Neural cell (in vitro differentiated cells): Measurements from ENCODE around the gene ARPIN. TPM values are rescaled to one million over a fixed set of nuclear protein-coding genes. Genes with fewer than 3 reads are reported as not detected.

Experiments used
- H2AFZ ChIP-seq: fragments of 200-600, 300-800 bp; sonication (generic), shearing (Covaris generic); 2 replicates; pipeline ENCODE4 v1.6.0; 2014; ENCODE audit warnings: low read depth, mild to moderate bottlenecking, antibody characterized with exemption, low read length, moderate library complexity
- H3F3A ChIP-seq: fragments of 200-600 bp; shearing (Covaris generic); 2 replicates; pipeline ENCODE4 v1.6.1; 2016; ENCODE audit warnings: mild to moderate bottlenecking, moderate library complexity, mixed read lengths, antibody characterized with exemption, low read length; ENCODE audit not compliant: insufficient read depth, poor library complexity, severe bottlenecking
- H3K27ac ChIP-seq: fragments of 200-600, 300-800 bp; sonication (generic), shearing (Covaris generic); 2 replicates; pipeline ENCODE4 v1.5.1; 2014; ENCODE audit warnings: mild to moderate bottlenecking, low read length, moderate library complexity
- H3K27me3 ChIP-seq: fragments of 300-800, 200-600 bp; sonication (generic), shearing (Covaris generic); 2 replicates; pipeline ENCODE4 v1.6.0; 2014; ENCODE audit warnings: mild to moderate bottlenecking, low read depth, low read length, moderate library complexity; ENCODE audit not compliant: insufficient read depth
- H3K36me3 ChIP-seq: fragments of 300-800, 200-600 bp; sonication (generic), shearing (Covaris generic); 2 replicates; pipeline ENCODE4 v1.5.1; 2014; ENCODE audit warnings: mild to moderate bottlenecking, antibody characterized with exemption, low read length, moderate library complexity; ENCODE audit not compliant: insufficient read depth
- H3K4me2 ChIP-seq: fragments of 300-800, 200-600 bp; sonication (generic), shearing (Covaris generic); 2 replicates; pipeline ENCODE4 v1.6.0; 2014; ENCODE audit warnings: mild to moderate bottlenecking, low read length
- H3K4me3 ChIP-seq: fragments of 300-800, 200-600 bp; sonication (generic), shearing (Covaris generic); 2 replicates; pipeline ENCODE4 v1.5.1; 2014; ENCODE audit warnings: mild to moderate bottlenecking, low read length, moderate library complexity
- H3K79me2 ChIP-seq: fragments of 200-600 bp; shearing (Covaris generic); replicated peaks from 2 replicates; pipeline ENCODE4 v1.6.0; 2014; ENCODE audit warnings: mild to moderate bottlenecking, low read length, moderate library complexity; ENCODE audit not compliant: insufficient read depth
- H3K9ac ChIP-seq: fragments of 300-800, 200-600 bp; sonication (generic), shearing (Covaris generic); 2 replicates; pipeline ENCODE4 v1.6.1; 2016; ENCODE audit warnings: mild to moderate bottlenecking, low read length, mixed read lengths
- H3K9me2 ChIP-seq: fragments of 200-600 bp; shearing (Covaris generic); 2 replicates; pipeline ENCODE4 v1.6.1; 2016; ENCODE audit warnings: mild to moderate bottlenecking, low read length, mixed read lengths; ENCODE audit not compliant: insufficient read depth
- H3K9me3 ChIP-seq: fragments of 200-600, 300-800 bp; sonication (generic), shearing (Covaris generic); 2 replicates; pipeline ENCODE4 v1.6.1; 2016; ENCODE audit warnings: mild to moderate bottlenecking, mixed run types, low read length, moderate library complexity, mixed read lengths
- H4K20me1 ChIP-seq: fragments of 200-600 bp; shearing (Covaris generic); 2 replicates; pipeline ENCODE4 v1.6.1; 2016; ENCODE audit warnings: mild to moderate bottlenecking, mixed run types; ENCODE audit not compliant: insufficient read depth
- CTCF ChIP-seq: fragments of 450-650 bp; IDR thresholded peaks from 2 replicates; pipeline ENCODE4 v1.5.1; 2014; ENCODE audit warnings: antibody characterized with exemption, mild to moderate bottlenecking, moderate library complexity; ENCODE audit not compliant: poor library complexity, severe bottlenecking
- EP300 ChIP-seq: fragments of 450-650 bp; conservative IDR thresholded peaks from 2 replicates; pipeline ENCODE4 v1.6.1; 2014; ENCODE audit warnings: antibody characterized with exemption, mild to moderate bottlenecking, moderate library complexity; ENCODE audit not compliant: poor library complexity, severe bottlenecking
- EZH2 ChIP-seq: fragments of 200-600, 300-800 bp; shearing (Covaris generic), sonication (generic); IDR thresholded peaks from 2 replicates; pipeline ENCODE4 v1.6.1; 2014; ENCODE audit warnings: antibody characterized with exemption, low read length, borderline replicate concordance, mild to moderate bottlenecking; ENCODE audit not compliant: insufficient read depth, poor library complexity, severe bottlenecking
- MXI1 ChIP-seq: fragments of 450-650 bp; conservative IDR thresholded peaks from 2 replicates; pipeline ENCODE4 v1.6.1; 2014; ENCODE audit warnings: antibody characterized with exemption, mild to moderate bottlenecking; ENCODE audit not compliant: poor library complexity, severe bottlenecking
- POLR2AphosphoS5 ChIP-seq: IDR thresholded peaks from 2 replicates; pipeline ENCODE4 v1.6.1; 2012
- RAD21 ChIP-seq: fragments of 450-650 bp; conservative IDR thresholded peaks from 2 replicates; pipeline ENCODE4 v1.6.1; 2014; ENCODE audit warnings: antibody characterized with exemption, mild to moderate bottlenecking, moderate library complexity
- REST ChIP-seq: IDR thresholded peaks from 2 replicates; pipeline ENCODE4 v1.6.1; 2012; ENCODE audit warnings: borderline replicate concordance
- SMC3 ChIP-seq: fragments of 450-650 bp; conservative IDR thresholded peaks from 2 replicates; pipeline ENCODE4 v1.6.1; 2014; ENCODE audit warnings: antibody characterized with exemption, mild to moderate bottlenecking, moderate library complexity; ENCODE audit not compliant: poor library complexity
- TAF1 ChIP-seq: IDR thresholded peaks from 2 replicates; pipeline ENCODE4 v1.6.1; 2012; ENCODE audit warnings: low read depth
- polyA plus RNA-seq: library from polyadenylated mRNA; depleted of rRNA; stranded (reverse); fragments of >200 nt; gene quantifications from 2 replicates; pipeline ENCODE4 v1.2.3, GENCODE V29; 2014
- small RNA-seq, 3 experiments: library from RNA; depleted of rRNA; stranded (forward); fragments of <200 nt; gene quantifications; one replicate each; pipeline ENCODE3, GENCODE V24; 2012

The ARPIN gene
- polyA plus RNA-seq, 1 donor from 2014 or later: 2.7 TPM

- Histone ChIP-seq H3K9me2 (no peaks in the 10 kb centered on the region), H3K79me2 (no peaks in the 10 kb centered on the region), H3K27ac (no peak overlapping the region), H3K9me3 (no peaks in the 10 kb centered on the region), H3K4me2 (no peak overlapping the region), H3K27me3 (no peaks in the 10 kb centered on the region), H3K36me3 (peaks cover 8% of the 10 kb centered on the region), H2AFZ (no peak overlapping the region), H4K20me1 (no peaks in the 10 kb centered on the region), H3K4me3 (no peak overlapping the region), H3K9ac (no peak overlapping the region), H3F3A (no peaks in the 10 kb centered on the region)
- no peak for TF ChIP-seq RAD21
- no peak for TF ChIP-seq TAF1
- TF ChIP-seq REST: no peak
- no peak for TF ChIP-seq MXI1
- no peak for TF ChIP-seq EZH2
Measured at GRCh38 chr15:89847101-89847500, 65.7 kb downstream of the ARPIN start.

GRCh38 chr15:89845305-89845893, 67.4 kb downstream of the ARPIN start:
- H3K36me3 ChIP-seq: peaks cover 4% of the 10 kb centered on the region
- H3K4me2 ChIP-seq: no peak overlapping the region
- H3K4me3 ChIP-seq: no peak overlapping the region
- no peaks in the 10 kb centered on the region for H4K20me1 ChIP-seq
- TF ChIP-seq SMC3 (no peak), TAF1 (no peak), CTCF (no peak), RAD21 (no peak), REST (no peak), EZH2 (no peak), EP300 (no peak), POLR2AphosphoS5 (no peak), MXI1 (no peak)
- no peak overlapping the region for H2AFZ ChIP-seq
- no peak overlapping the region for H3K27ac ChIP-seq
- no peak overlapping the region for H3K9ac ChIP-seq
- no peaks in the 10 kb centered on the region for H3K9me3 ChIP-seq
- no peaks in the 10 kb centered on the region for H3K9me2 ChIP-seq
- H3F3A ChIP-seq: no peaks in the 10 kb centered on the region
- H3K27me3 ChIP-seq: no peaks in the 10 kb centered on the region
- no peaks in the 10 kb centered on the region for H3K79me2 ChIP-seq

Small RNAs within 50 kb of the gene (small RNA-seq; reads per million reads assigned to genes)
- gene MIR5009 (0 reads per million in 3 experiments), gene MIR5094 (0.08 to 1.8 (median 1.6) reads per million in 3 experiments), gene RNU6-1111P (0 reads per million in 3 experiments), gene RNU7-111P (0 reads per million in 3 experiments)

Other genes starting within 250 kb of the ARPIN start
- gene PLIN1, start 233.6 kb downstream of the ARPIN start, polyA plus RNA-seq: 0.08 TPM in 1 of 2 replicates, not detected in the other
- gene PEX11A, start 222.2 kb downstream of the ARPIN start, polyA plus RNA-seq: 13.6 and 18.1 TPM in 2 replicates
- 0.41 TPM in 1 of 2 replicates, not detected in the other for gene WDR93, start 222.1 kb downstream of the ARPIN start, polyA plus RNA-seq
- gene MESP1, start 161.7 kb downstream of the ARPIN start, polyA plus RNA-seq: 4.8 and 5.5 TPM in 2 replicates
- not detected in 2 replicates for gene MESP2, start 136.6 kb downstream of the ARPIN start, polyA plus RNA-seq
- not detected in 2 replicates for gene ANPEP, start 98.1 kb downstream of the ARPIN start, polyA plus RNA-seq
- 47.6 and 60.5 TPM in 2 replicates for gene AP3S2, start 19.0 kb downstream of the ARPIN start, polyA plus RNA-seq
- gene ZNF710, start 88.4 kb upstream of the ARPIN start, polyA plus RNA-seq: 10.2 and 14.0 TPM in 2 replicates
- gene IDH2, start 189.5 kb upstream of the ARPIN start, polyA plus RNA-seq: 84.7 and 102 TPM in 2 replicates